H1 (cell line): ENCODE data around the gene PIK3C2G.

Experiments used
- CTCF ChIP-seq, 3 experiments: IDR thresholded peaks; 1 replicate in 2 of 3; 2 replicates in 1 of 3; pipeline versions ENCODE4 v1.5.1 to v1.6.1; 2011; ENCODE audit warnings: low read length in 3 of 3, mild to moderate bottlenecking in 3 of 3, inconsistent platforms in 2 of 3, low read depth in 1 of 3, moderate library complexity in 1 of 3; ENCODE audit not compliant: insufficient read depth in 1 of 3; ENCODE audit errors: control extremely low read depth in 1 of 3
- TAF1 ChIP-seq: IDR thresholded peaks from 2 replicates; pipeline ENCODE4 v1.6.1; 2011; ENCODE audit warnings: mild to moderate bottlenecking, low read depth, low read length

DNA sequence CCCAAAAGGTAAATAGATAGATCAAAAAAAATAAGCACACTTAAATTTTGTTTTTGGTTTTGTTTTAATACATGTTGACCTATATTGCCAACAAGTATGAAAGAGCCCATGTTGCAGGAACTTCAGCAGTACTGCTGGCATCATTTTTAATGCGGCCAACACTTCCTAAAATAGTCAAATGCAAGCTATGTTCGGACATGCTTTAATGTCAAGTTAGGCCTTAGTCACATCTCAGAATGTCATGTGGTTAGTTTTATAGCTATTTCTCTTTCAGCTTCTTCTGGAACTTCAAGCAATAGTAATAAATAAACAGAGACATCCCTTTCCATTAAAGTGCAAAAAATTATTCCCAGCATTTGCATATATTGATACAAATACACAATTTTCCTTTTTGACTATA, 153.4 kb downstream of the PIK3C2G start:
- TF ChIP-seq CTCF (IDR thresholded peaks at IDR 0.05; ENCODE audit: control extremely low read depth in 1 of 3, insufficient read depth in 1 of 3, low read depth in 1 of 3, low read length in 3 of 3) (no peak), TAF1 (no peak)
